CD4-positive, alpha-beta T cell (primary cell): Measurements from ENCODE around the gene KCNG1. TPM values are rescaled to one million over a fixed set of nuclear protein-coding genes. Genes with fewer than 3 reads are reported as not detected.

ENCODE experiments used
- ATAC-seq: fragments of 200-7000 bp; cut with Tn5 transposase; one replicate; pipeline ENCODE4 v1.10.0; 2022; ENCODE audit warnings: mild to moderate bottlenecking; ENCODE audit not compliant: poor library complexity
- CTCF ChIA-PET: fragments of 350-600 bp; sonication (Branson Sonifier 250); formaldehyde crosslinking; loops from one replicate; lab custom pipeline; 2021; ENCODE audit warnings: antibody characterized with exemption, inconsistent platforms; lab: Charles Lee
- POLR2A ChIA-PET: fragments of 350-600 bp; sonication (Branson Sonifier 250); formaldehyde crosslinking; loops from one replicate; lab custom pipeline; 2021; ENCODE audit warnings: antibody characterized with exemption, inconsistent platforms; lab: Charles Lee
- DNase-seq, 14 experiments: peaks; one replicate each; pipeline ENCODE4 v3.0.0-alpha.2; 2013 to 2020; ENCODE audit warnings: mixed read lengths in 2 of 14
- H3K27ac ChIP-seq, 2 donors: one replicate each; pipeline versions ENCODE4 v1.5.1 to v1.7.0; 2013; ENCODE audit warnings: low read length in 2 of 2, low read depth in 1 of 2, mild to moderate bottlenecking in 1 of 2
- H3K27me3 ChIP-seq, 2 experiments: 1 replicate in 1 of 2; 2 replicates in 1 of 2; pipeline versions ENCODE4 v1.6.1 to v1.7.0; 2013; ENCODE audit warnings: low read length in 2 of 2, control low read depth in 1 of 2, mild to moderate bottlenecking in 1 of 2, moderate library complexity in 1 of 2; ENCODE audit not compliant: insufficient read depth in 2 of 2, control insufficient read depth in 1 of 2
- H3K36me3 ChIP-seq: one replicate; pipeline ENCODE4 v1.6.1; 2013; ENCODE audit warnings: low read length, control low read depth; ENCODE audit not compliant: insufficient read depth
- H3K4me1 ChIP-seq: one replicate; pipeline ENCODE4 v1.6.1; 2013; ENCODE audit warnings: low read length, control low read depth; ENCODE audit not compliant: insufficient read depth
- H3K4me3 ChIP-seq: one replicate; pipeline ENCODE4 v1.5.1; 2013; ENCODE audit warnings: mild to moderate bottlenecking, low read length, moderate library complexity
- H3K9me3 ChIP-seq, 2 experiments: 1 replicate in 1 of 2; 2 replicates in 1 of 2; pipeline versions ENCODE4 v1.6.1 to v1.7.0; 2013; ENCODE audit warnings: low read length in 2 of 2, mild to moderate bottlenecking in 2 of 2, control low read depth in 1 of 2, moderate library complexity in 1 of 2; ENCODE audit not compliant: control insufficient read depth in 1 of 2, insufficient read depth in 1 of 2
- H3K27ac Mint-ChIP-seq: one replicate; pipeline ENCODE4 v1.8.0; 2020; ENCODE audit warnings: mixed read lengths
- H3K27me3 Mint-ChIP-seq: one replicate; pipeline ENCODE4 v1.8.0; 2021; ENCODE audit warnings: mixed read lengths
- H3K36me3 Mint-ChIP-seq: one replicate; pipeline ENCODE4 v1.8.0; 2021; ENCODE audit warnings: low read depth, mixed read lengths
- H3K4me1 Mint-ChIP-seq: one replicate; pipeline ENCODE4 v1.8.0; 2021; ENCODE audit warnings: low read depth, mixed read lengths
- H3K4me3 Mint-ChIP-seq: one replicate; pipeline ENCODE4 v1.8.0; 2020; ENCODE audit warnings: mild to moderate bottlenecking, mixed read lengths
- H3K9me3 Mint-ChIP-seq: one replicate; pipeline ENCODE4 v1.8.0; 2020; ENCODE audit warnings: mixed read lengths
- intact Hi-C, 2 experiments: fragments of 100-400 bp; cut with DNase I in 1 of 2; cut with micrococcal nuclease in 1 of 2; formaldehyde crosslinking; loops; one replicate each; pipeline versions ENCODE4 v1.15.1 to v1.9.0; 2023 to 2025; cut with DNase I, micrococcal nuclease
- total RNA-seq, 174 experiments: library from RNA in 2 of 174; stranded (reverse) in 2 of 174; gene quantifications; one replicate each; pipeline ENCODE4 v1.2.3 and lab custom pipeline; 2021 to 2026
- TF ChIP-seq, protein P1 (sequence below): fragments of 200-600 bp; IDR thresholded peaks from one replicate; pipeline ENCODE4 v1.8.0; 2022; ENCODE audit warnings: antibody characterized with exemption, mild to moderate bottlenecking

KCNG1 gene
- total RNA-seq, 2 experiments from 2014 or later, result not detected

DNA sequence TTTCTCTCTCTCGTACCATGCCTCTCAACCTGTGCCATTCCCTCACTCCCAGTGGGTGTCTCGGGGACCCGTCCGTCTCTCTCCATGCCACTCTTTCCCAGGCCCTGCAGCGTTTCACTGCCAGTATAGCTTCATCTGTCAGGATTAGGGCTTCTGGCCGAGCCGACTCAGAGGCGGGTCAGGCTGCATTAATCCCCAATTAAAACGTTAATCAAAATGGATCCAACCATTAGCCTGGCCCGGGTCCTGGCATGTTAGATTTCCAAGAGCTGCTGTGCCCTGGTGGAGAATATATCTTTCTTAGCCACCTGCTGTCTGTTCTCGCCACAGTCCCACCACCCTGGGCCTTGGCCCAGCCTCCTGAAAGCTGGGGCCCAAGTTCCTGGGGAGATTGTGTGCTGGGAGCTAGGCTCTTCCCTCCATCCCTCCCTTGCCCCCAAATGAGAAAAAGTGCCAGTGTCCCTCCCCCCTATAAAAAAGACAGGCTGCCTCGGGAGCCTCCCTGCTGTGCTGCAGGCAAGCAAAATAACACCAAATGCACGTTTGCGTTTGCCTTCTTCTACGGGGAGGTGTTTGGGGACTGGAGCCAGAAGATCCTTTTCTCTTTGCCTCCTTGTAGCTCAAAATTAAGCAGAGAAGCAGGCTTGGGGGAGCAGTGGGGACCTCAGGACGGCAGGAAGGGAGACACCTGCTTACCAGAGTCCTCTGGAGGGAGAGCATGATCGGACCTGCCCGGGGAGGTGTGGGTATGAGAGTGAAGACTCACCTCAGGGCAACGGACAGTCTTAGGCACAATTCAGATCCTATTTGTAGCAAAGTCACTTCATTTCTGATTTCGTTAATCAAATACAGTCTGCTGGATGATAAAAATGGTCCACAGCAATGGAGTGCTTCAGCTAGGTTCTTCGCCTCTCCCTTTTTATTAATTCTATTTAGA lies 3.0 kb downstream of the KCNG1 start:
- Mint-ChIP-seq H3K4me3 (no peak overlapping the region), H3K4me1 (peaks cover 13% of the 10 kb centered on the region), H3K27ac (no peak overlapping the region), H3K27me3 (peaks cover 56% of the 10 kb centered on the region), H3K9me3 (no peaks in the 10 kb centered on the region), H3K36me3 (no peaks in the 10 kb centered on the region)
- DNase-seq (no peak), ATAC-seq (no peak)
- peaks cover 31 to 35% of the 10 kb centered on the region in 2 experiments for H3K27me3 ChIP-seq
- ChIA-PET POLR2A (no interaction called here), CTCF (no interaction called here)
- no peaks in the 10 kb centered on the region for H3K36me3 ChIP-seq
- intact Hi-C loops, result no loop called here
- TF ChIP-seq, protein P1, sequence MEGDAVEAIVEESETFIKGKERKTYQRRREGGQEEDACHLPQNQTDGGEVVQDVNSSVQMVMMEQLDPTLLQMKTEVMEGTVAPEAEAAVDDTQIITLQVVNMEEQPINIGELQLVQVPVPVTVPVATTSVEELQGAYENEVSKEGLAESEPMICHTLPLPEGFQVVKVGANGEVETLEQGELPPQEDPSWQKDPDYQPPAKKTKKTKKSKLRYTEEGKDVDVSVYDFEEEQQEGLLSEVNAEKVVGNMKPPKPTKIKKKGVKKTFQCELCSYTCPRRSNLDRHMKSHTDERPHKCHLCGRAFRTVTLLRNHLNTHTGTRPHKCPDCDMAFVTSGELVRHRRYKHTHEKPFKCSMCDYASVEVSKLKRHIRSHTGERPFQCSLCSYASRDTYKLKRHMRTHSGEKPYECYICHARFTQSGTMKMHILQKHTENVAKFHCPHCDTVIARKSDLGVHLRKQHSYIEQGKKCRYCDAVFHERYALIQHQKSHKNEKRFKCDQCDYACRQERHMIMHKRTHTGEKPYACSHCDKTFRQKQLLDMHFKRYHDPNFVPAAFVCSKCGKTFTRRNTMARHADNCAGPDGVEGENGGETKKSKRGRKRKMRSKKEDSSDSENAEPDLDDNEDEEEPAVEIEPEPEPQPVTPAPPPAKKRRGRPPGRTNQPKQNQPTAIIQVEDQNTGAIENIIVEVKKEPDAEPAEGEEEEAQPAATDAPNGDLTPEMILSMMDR, result no peak
- no peak overlapping the region for H3K4me3 ChIP-seq
- peaks cover 10% of the 10 kb centered on the region for H3K4me1 ChIP-seq
- H3K9me3 ChIP-seq, result peaks cover 0 to 8% of the 10 kb centered on the region in 2 experiments
- no peak overlapping the region for H3K27ac ChIP-seq

DNA sequence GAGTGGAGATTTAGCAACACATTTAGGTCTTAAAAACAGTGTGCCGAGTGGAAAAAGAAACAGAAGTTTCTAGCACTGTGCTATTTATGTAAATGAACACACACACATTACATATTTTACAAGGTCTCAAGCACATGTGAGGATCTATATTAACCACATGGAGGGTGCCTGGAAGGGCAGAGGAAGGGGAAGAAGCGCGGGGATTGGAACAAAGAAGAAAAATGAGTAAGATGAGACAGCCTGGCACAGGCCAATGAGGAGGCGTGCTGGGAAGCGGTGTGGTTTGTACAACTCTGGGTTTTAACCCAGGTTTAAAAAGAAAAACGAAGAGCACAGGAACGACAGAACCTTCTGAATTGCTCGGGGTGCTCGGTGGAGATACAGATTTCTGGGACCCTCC lies 5.7 kb downstream of the KCNG1 start:
- POLR2A ChIA-PET, result no interaction called here

GRCh38 chr20:51016521-51016920 lies 6.4 kb downstream of the KCNG1 start:
- no peaks in the 10 kb centered on the region for H3K36me3 Mint-ChIP-seq
- DNase-seq (no peak), ATAC-seq (no peak)
- no peaks in the 10 kb centered on the region for H3K9me3 Mint-ChIP-seq
- peaks cover 45% of the 10 kb centered on the region for H3K27me3 Mint-ChIP-seq
- no peaks in the 10 kb centered on the region for H3K4me1 Mint-ChIP-seq
- no peak overlapping the region for H3K4me3 ChIP-seq
- no peaks in the 10 kb centered on the region for H3K9me3 ChIP-seq
- ChIA-PET CTCF (no interaction called here), POLR2A (no interaction called here)
- H3K27me3 ChIP-seq, result peaks cover 12 to 21% of the 10 kb centered on the region in 2 experiments
- H3K4me1 ChIP-seq, result no peaks in the 10 kb centered on the region
- H3K4me3 Mint-ChIP-seq, result no peak overlapping the region
- no peaks in the 10 kb centered on the region for H3K36me3 ChIP-seq
- no peak overlapping the region for H3K27ac Mint-ChIP-seq
- no peak overlapping the region for H3K27ac ChIP-seq
- intact Hi-C loops, result no loop called here
- TF ChIP-seq, protein P1, result no peak

More for the DNA sequence above, 5.7 kb downstream of the KCNG1 start:
- Mint-ChIP-seq H3K27ac (no peak overlapping the region), H3K4me3 (no peak overlapping the region), H3K9me3 (no peaks in the 10 kb centered on the region), H3K36me3 (no peaks in the 10 kb centered on the region), H3K4me1 (peaks cover 5% of the 10 kb centered on the region), H3K27me3 (peaks cover 53% of the 10 kb centered on the region)
- Histone ChIP-seq H3K4me3 (no peak overlapping the region), H3K27ac (no peak overlapping the region), H3K4me1 (peaks cover under 1% of the 10 kb centered on the region), H3K36me3 (no peaks in the 10 kb centered on the region), H3K9me3 (no peaks in the 10 kb centered on the region), H3K27me3 (peaks cover 19 to 29% of the 10 kb centered on the region in 2 experiments)
- DNase-seq (no peak), ATAC-seq (no peak)
- CTCF ChIA-PET, result no interaction called here
- intact Hi-C loops, result no loop called here
- TF ChIP-seq, protein P1, result no peak
